HepG2 (cell line): Measurements from ENCODE around the gene TVP23A. TPM values are rescaled to one million over a fixed set of nuclear protein-coding genes. Genes with fewer than 3 reads are reported as not detected.

Source experiments
- DNMT3B ChIP-seq: conservative IDR thresholded peaks from 2 replicates; pipeline ENCODE4 v1.6.1; 2016; ENCODE audit warnings: missing biosample characterization, control low read depth
- DR1 ChIP-seq: sonication (generic); formaldehyde crosslinking; IDR thresholded peaks from 2 replicates; pipeline ENCODE4 v1.8.0; 2021; ENCODE audit warnings: mild to moderate bottlenecking, missing genetic modification reagents, inconsistent platforms
- KAT2B ChIP-seq: fragments of 150-350 bp; IDR thresholded peaks from 2 replicates; pipeline ENCODE4 v1.6.1; 2014; ENCODE audit warnings: low read depth, low read length, borderline replicate concordance
- NFRKB ChIP-seq: fragments of 450-650 bp; IDR thresholded peaks from 2 replicates; pipeline ENCODE4 v1.6.1; 2017
- NFYC ChIP-seq: IDR thresholded peaks from 2 replicates; pipeline ENCODE4 v1.6.1; 2016; ENCODE audit warnings: missing genetic modification reagents, missing compliant biosample characterization
- RAD21 ChIP-seq: fragments of 450-650 bp; formaldehyde crosslinking; IDR thresholded peaks from 2 replicates; pipeline ENCODE4 v1.5.0; 2020; ENCODE audit warnings: mild to moderate bottlenecking
- RARA ChIP-seq: IDR thresholded peaks from 2 replicates; pipeline ENCODE4 v1.6.1; 2016; ENCODE audit warnings: missing genetic modification reagents, missing compliant biosample characterization
- RBM22 ChIP-seq: fragments of 200-400 bp; formaldehyde crosslinking; optimal IDR thresholded peaks from 2 replicates; pipeline ENCODE3; 2017; ENCODE audit warnings: mild to moderate bottlenecking, low read length, moderate library complexity
- YEATS4 ChIP-seq: sonication (generic); formaldehyde crosslinking; IDR thresholded peaks from 2 replicates; pipeline ENCODE4 v1.4.0; 2020; ENCODE audit warnings: missing genetic modification reagents, borderline replicate concordance
- ZC3H13 ChIP-seq: sonication (generic); formaldehyde crosslinking; IDR thresholded peaks from 2 replicates; pipeline ENCODE4 v1.8.1; 2023; ENCODE audit warnings: mild to moderate bottlenecking, missing genetic modification reagents, moderate library complexity
- ZNF746 ChIP-seq: sonication (generic); formaldehyde crosslinking; IDR thresholded peaks from 2 replicates; pipeline ENCODE4 v1.8.0; 2022; ENCODE audit warnings: mild to moderate bottlenecking, missing genetic modification reagents
- ZNF841 ChIP-seq: sonication (generic); formaldehyde crosslinking; IDR thresholded peaks from 2 replicates; pipeline ENCODE4 v1.8.1; 2023; ENCODE audit warnings: missing genetic modification reagents, borderline replicate concordance
- ZSCAN25 ChIP-seq: sonication (generic); formaldehyde crosslinking; IDR thresholded peaks from 2 replicates; pipeline ENCODE4 v1.8.0; 2022; ENCODE audit warnings: mild to moderate bottlenecking, missing genetic modification reagents
- polyA plus RNA-seq, 8 experiments: library from polyadenylated mRNA; depleted of rRNA in 3 of 8; stranded (reverse) in 7 of 8; unstranded in 1 of 8; fragments of >200 nt; fragmentation: Illumina TruSeq in 4 of 8; extraction: Trizol in 4 of 8; gene quantifications; 2 replicates each; pipeline versions ENCODE4 v1.2.1 to v1.2.3, GENCODE V29; 2011 to 2016; ENCODE audit warnings: low read depth in 4 of 8, missing spikeins in 1 of 8, mixed read lengths in 1 of 8; ENCODE audit not compliant: insufficient read depth in 1 of 8
- total RNA-seq, 5 experiments: library from RNA; depleted of rRNA; stranded (reverse); fragments of >200 nt; fragmentation: Illumina TruSeq; extraction: Trizol; gene quantifications; 2 replicates each; pipeline ENCODE4 v1.2.3, GENCODE V29; 2016; ENCODE audit warnings: low read depth in 1 of 5
- TF ChIP-seq, protein P1 (sequence below): sonication (generic); formaldehyde crosslinking; IDR thresholded peaks from 2 replicates; pipeline ENCODE4 v1.9.0; 2022; ENCODE audit warnings: missing genetic modification reagents, mild to moderate bottlenecking, borderline replicate concordance
- TF ChIP-seq, protein P2 (sequence below): sonication (generic); formaldehyde crosslinking; IDR thresholded peaks from 2 replicates; pipeline ENCODE4 v1.4.0; 2020; ENCODE audit warnings: missing genetic modification reagents
- TF ChIP-seq, protein P3 (sequence below): sonication (generic); formaldehyde crosslinking; IDR thresholded peaks from 2 replicates; pipeline ENCODE4 v1.4.0; 2020; ENCODE audit warnings: mild to moderate bottlenecking, missing genetic modification reagents, borderline replicate concordance
- TF ChIP-seq, protein P4 (sequence below): sonication (generic); formaldehyde crosslinking; IDR thresholded peaks from 2 replicates; pipeline ENCODE4 v1.4.0; 2020; ENCODE audit warnings: mild to moderate bottlenecking, low read depth, missing genetic modification reagents

The TVP23A gene
- total and polyA plus RNA-seq, 2 of the 13 experiments (the other 11 are each of a cell fraction or from before 2014, with no cell fraction given) = not detected

DNA sequence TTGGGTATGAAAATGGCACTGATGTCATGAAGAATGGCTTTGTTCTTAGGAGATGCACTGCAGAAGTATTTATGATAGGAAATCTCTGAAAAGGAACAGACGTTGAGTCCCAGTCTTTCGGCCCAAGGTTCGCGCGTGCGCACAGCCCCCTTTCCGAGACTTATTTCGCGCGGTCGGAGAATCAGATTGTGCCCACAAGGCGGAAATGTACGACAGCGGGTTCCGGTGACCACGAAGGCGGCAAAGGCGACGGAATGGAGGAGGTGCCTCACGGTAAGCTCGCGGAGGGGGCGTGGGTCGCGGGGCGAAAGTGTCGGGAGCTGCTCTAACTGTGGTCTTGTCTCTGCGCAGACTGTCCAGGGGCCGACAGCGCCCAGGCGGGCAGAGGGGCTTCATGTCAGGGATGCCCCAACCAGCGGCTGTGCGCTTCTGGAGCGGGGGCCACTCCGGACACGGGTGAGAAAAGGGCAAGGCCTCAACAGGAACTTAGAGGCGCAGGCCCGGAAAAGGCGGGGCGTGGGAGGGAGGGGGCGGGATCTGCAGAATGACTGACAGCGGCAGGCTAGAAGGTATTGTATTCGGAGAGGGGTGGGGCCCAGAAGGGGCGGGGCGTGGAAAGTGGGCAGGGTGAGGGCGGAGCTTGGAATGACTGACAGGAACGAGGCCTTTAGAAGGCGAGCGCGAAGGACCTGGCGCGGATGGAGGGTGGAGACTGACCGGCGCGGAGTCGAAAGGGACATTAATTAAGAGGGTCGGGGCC is 74.8 kb downstream of the TVP23A start, which contains the start of gene NUBP1 (continued):
- TF ChIP-seq, protein P1, sequence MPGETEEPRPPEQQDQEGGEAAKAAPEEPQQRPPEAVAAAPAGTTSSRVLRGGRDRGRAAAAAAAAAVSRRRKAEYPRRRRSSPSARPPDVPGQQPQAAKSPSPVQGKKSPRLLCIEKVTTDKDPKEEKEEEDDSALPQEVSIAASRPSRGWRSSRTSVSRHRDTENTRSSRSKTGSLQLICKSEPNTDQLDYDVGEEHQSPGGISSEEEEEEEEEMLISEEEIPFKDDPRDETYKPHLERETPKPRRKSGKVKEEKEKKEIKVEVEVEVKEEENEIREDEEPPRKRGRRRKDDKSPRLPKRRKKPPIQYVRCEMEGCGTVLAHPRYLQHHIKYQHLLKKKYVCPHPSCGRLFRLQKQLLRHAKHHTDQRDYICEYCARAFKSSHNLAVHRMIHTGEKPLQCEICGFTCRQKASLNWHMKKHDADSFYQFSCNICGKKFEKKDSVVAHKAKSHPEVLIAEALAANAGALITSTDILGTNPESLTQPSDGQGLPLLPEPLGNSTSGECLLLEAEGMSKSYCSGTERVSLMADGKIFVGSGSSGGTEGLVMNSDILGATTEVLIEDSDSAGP (CRISPR knock-in tag) = peak; percentile 95
- no peak for TF ChIP-seq DNMT3B (CRISPR knock-in tag)
- TF ChIP-seq, protein P2, sequence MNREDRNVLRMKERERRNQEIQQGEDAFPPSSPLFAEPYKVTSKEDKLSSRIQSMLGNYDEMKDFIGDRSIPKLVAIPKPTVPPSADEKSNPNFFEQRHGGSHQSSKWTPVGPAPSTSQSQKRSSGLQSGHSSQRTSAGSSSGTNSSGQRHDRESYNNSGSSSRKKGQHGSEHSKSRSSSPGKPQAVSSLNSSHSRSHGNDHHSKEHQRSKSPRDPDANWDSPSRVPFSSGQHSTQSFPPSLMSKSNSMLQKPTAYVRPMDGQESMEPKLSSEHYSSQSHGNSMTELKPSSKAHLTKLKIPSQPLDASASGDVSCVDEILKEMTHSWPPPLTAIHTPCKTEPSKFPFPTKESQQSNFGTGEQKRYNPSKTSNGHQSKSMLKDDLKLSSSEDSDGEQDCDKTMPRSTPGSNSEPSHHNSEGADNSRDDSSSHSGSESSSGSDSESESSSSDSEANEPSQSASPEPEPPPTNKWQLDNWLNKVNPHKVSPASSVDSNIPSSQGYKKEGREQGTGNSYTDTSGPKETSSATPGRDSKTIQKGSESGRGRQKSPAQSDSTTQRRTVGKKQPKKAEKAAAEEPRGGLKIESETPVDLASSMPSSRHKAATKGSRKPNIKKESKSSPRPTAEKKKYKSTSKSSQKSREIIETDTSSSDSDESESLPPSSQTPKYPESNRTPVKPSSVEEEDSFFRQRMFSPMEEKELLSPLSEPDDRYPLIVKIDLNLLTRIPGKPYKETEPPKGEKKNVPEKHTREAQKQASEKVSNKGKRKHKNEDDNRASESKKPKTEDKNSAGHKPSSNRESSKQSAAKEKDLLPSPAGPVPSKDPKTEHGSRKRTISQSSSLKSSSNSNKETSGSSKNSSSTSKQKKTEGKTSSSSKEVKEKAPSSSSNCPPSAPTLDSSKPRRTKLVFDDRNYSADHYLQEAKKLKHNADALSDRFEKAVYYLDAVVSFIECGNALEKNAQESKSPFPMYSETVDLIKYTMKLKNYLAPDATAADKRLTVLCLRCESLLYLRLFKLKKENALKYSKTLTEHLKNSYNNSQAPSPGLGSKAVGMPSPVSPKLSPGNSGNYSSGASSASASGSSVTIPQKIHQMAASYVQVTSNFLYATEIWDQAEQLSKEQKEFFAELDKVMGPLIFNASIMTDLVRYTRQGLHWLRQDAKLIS = no peak
- peak; percentile 67 for TF ChIP-seq RARA (CRISPR knock-in tag)
- no peak; the same call in 1 of the 2 replicates for TF ChIP-seq NFRKB
- TF ChIP-seq RBM22 = no peak
- TF ChIP-seq KAT2B = no peak
- TF ChIP-seq YEATS4 (CRISPR knock-in tag) = peak; percentile 99
- peak; percentile 91 for TF ChIP-seq ZSCAN25 (CRISPR knock-in tag)
- TF ChIP-seq NFYC (CRISPR knock-in tag) = peak; percentile 45
- TF ChIP-seq ZC3H13 (CRISPR knock-in tag) = peak; percentile 84
- TF ChIP-seq DR1 = peak; percentile 94
- TF ChIP-seq, protein P3, sequence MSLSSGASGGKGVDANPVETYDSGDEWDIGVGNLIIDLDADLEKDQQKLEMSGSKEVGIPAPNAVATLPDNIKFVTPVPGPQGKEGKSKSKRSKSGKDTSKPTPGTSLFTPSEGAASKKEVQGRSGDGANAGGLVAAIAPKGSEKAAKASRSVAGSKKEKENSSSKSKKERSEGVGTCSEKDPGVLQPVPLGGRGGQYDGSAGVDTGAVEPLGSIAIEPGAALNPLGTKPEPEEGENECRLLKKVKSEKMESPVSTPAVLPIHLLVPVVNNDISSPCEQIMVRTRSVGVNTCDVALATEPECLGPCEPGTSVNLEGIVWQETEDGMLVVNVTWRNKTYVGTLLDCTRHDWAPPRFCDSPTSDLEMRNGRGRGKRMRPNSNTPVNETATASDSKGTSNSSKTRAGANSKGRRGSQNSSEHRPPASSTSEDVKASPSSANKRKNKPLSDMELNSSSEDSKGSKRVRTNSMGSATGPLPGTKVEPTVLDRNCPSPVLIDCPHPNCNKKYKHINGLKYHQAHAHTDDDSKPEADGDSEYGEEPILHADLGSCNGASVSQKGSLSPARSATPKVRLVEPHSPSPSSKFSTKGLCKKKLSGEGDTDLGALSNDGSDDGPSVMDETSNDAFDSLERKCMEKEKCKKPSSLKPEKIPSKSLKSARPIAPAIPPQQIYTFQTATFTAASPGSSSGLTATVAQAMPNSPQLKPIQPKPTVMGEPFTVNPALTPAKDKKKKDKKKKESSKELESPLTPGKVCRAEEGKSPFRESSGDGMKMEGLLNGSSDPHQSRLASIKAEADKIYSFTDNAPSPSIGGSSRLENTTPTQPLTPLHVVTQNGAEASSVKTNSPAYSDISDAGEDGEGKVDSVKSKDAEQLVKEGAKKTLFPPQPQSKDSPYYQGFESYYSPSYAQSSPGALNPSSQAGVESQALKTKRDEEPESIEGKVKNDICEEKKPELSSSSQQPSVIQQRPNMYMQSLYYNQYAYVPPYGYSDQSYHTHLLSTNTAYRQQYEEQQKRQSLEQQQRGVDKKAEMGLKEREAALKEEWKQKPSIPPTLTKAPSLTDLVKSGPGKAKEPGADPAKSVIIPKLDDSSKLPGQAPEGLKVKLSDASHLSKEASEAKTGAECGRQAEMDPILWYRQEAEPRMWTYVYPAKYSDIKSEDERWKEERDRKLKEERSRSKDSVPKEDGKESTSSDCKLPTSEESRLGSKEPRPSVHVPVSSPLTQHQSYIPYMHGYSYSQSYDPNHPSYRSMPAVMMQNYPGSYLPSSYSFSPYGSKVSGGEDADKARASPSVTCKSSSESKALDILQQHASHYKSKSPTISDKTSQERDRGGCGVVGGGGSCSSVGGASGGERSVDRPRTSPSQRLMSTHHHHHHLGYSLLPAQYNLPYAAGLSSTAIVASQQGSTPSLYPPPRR (CRISPR knock-in tag) = peak; percentile 50; the same call in 1 of the 2 replicates
- TF ChIP-seq, protein P4, sequence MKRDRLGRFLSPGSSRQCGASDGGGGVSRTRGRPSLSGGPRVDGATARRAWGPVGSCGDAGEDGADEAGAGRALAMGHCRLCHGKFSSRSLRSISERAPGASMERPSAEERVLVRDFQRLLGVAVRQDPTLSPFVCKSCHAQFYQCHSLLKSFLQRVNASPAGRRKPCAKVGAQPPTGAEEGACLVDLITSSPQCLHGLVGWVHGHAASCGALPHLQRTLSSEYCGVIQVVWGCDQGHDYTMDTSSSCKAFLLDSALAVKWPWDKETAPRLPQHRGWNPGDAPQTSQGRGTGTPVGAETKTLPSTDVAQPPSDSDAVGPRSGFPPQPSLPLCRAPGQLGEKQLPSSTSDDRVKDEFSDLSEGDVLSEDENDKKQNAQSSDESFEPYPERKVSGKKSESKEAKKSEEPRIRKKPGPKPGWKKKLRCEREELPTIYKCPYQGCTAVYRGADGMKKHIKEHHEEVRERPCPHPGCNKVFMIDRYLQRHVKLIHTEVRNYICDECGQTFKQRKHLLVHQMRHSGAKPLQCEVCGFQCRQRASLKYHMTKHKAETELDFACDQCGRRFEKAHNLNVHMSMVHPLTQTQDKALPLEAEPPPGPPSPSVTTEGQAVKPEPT (CRISPR knock-in tag) = peak; percentile 98
- peak; percentile 73; the same call in 1 of the 2 replicates for TF ChIP-seq RAD21 (CRISPR knock-in tag)
- TF ChIP-seq ZNF746 = peak; percentile 87; the same call in 1 of the 2 replicates
- no peak for TF ChIP-seq ZNF841
